Upper lobe of left lung (tissue), 6 donors: ENCODE data around the gene SPAG7. TPM values are rescaled to one million over a fixed set of nuclear protein-coding genes. Genes with fewer than 3 reads are reported as not detected.
A peak's percentile ranks its signal among the peaks of the same experiment; 100 is the strongest.

Experiments used
- ATAC-seq, 2 donors: fragments of 200-7000 bp; cut with Tn5 transposase; one replicate each; pipeline ENCODE4 v1.9.1; 2022; ENCODE audit warnings: mild to moderate bottlenecking in 2 of 2, moderate library complexity in 2 of 2; ENCODE audit not compliant: low FRiP score in 2 of 2
- DNase-seq, 2 donors: peaks; one replicate each; pipeline ENCODE4 v3.0.0-alpha.2; 2019 to 2020
- H3K27ac ChIP-seq, 4 donors: fragments of 200-600 bp; sonication (generic); one replicate each; pipeline ENCODE4 v1.5.1; 2016 to 2019
- H3K27me3 ChIP-seq, 4 donors: fragments of 200-600 bp; sonication (generic); one replicate each; pipeline ENCODE4 v1.5.1; 2017 to 2019
- H3K36me3 ChIP-seq, 4 donors: fragments of 200-600 bp; sonication (generic); one replicate each; pipeline ENCODE4 v1.5.1; 2016 to 2019
- H3K4me1 ChIP-seq, 4 donors: fragments of 200-600 bp; sonication (generic); one replicate each; pipeline ENCODE4 v1.5.1; 2018 to 2019
- H3K4me3 ChIP-seq, 4 donors: fragments of 200-600 bp; sonication (generic); one replicate each; pipeline ENCODE4 v1.5.1; 2017 to 2019; ENCODE audit warnings: mild to moderate bottlenecking in 2 of 4, moderate library complexity in 1 of 4
- H3K9me3 ChIP-seq, 4 donors: fragments of 200-600 bp; sonication (generic); one replicate each; pipeline ENCODE4 v1.5.1; 2018 to 2019
- EP300 ChIP-seq, 4 donors: sonication (generic); formaldehyde crosslinking; IDR thresholded peaks; one replicate each; pipeline ENCODE4 v1.5.1; 2017; ENCODE audit warnings: antibody characterized with exemption in 4 of 4, control low read depth in 2 of 4
- POLR2A ChIP-seq, 4 donors: fragments of 450-650 bp; IDR thresholded peaks; one replicate each; pipeline ENCODE4 v1.5.1; 2016 to 2017; ENCODE audit warnings: antibody characterized with exemption in 4 of 4, mild to moderate bottlenecking in 2 of 4
- POLR2AphosphoS5 ChIP-seq, 2 donors: sonication (generic); formaldehyde crosslinking; IDR thresholded peaks; one replicate each; pipeline ENCODE4 v1.5.1; 2017; ENCODE audit warnings: antibody characterized with exemption in 2 of 2
- WGBS, 2 donors: methylation state at CpG; one replicate each; pipeline ENCODE4 v1.1.5; 2017 to 2018; 5-methylcytosine and 5-hydroxymethylcytosine counted together
- total RNA-seq, 6 donors: library from RNA; depleted of rRNA in 4 of 6; stranded (reverse); fragments of >200 nt in 4 of 6; gene quantifications; one replicate each; pipeline versions ENCODE4 v1.1.0 to v1.2.1, GENCODE V29; 2016 to 2021
- TF ChIP-seq, protein P1 (sequence below), 6 experiments: fragments of 450-650 bp in 4 of 6; fragments of 200-600 bp in 2 of 6; sonication (generic) in 2 of 6; IDR thresholded peaks; one replicate each; pipeline ENCODE4 v1.5.1; 2016 to 2019; ENCODE audit warnings: antibody characterized with exemption in 6 of 6
- donor health status: DM: no; HTN: no; CAD: no; lungs with moderate emphysema.
- donor health status: DM: no; HTN: yes; CAD: no; lungs with severe emphysema.

The SPAG7 gene
- total RNA-seq, 6 donors from 2014 or later = 48.2 to 66.4 (median 63.8) TPM

DNA sequence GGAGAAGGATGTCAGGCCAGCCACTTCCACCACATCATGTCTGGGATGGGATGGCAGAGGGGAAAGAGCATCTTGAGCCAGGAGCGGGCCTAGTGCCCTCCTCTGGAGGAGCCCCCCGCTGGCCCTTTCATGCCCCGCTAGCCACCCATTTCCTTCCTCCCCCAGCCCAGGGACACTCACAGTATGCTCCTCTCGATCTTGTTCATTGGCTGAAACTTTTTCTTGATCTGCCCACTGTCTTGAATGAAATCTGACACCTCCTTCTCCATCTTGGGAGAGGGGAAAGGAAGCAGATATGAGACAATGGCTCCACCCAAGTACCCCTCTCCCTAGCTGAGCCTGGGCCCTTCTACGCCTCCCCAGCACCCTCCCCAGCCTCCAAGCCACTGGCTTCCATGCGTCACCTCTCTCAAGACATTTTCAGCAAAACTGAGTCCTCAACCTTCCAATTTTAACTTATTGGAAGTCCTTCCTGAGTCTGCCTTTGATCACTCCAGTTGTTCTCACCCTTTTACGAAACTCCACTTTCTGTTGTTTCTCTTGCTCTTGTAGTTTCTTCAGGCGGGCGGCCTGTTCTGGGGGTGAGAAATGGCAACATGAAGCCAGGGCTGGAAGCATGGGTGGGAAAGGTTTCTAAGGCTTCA lies 7.2 kb downstream of the SPAG7 start:
- Histone ChIP-seq H3K27ac (no peak overlapping the region), H3K9me3 (no peaks in the 10 kb centered on the region), H3K4me1 (peaks cover 0 to 2% (median 1%) of the 10 kb centered on the region in 4 donors), H3K27me3 (no peaks in the 10 kb centered on the region), H3K4me3 (no peak overlapping the region), H3K36me3 (peaks cover 9 to 34% (median 28%) of the 10 kb centered on the region in 4 donors)
- DNase-seq = no peak
- no peak for ATAC-seq
- TF ChIP-seq POLR2AphosphoS5 (IDR thresholded peaks at IDR 0.05) = no peak
- TF ChIP-seq, protein P1, sequence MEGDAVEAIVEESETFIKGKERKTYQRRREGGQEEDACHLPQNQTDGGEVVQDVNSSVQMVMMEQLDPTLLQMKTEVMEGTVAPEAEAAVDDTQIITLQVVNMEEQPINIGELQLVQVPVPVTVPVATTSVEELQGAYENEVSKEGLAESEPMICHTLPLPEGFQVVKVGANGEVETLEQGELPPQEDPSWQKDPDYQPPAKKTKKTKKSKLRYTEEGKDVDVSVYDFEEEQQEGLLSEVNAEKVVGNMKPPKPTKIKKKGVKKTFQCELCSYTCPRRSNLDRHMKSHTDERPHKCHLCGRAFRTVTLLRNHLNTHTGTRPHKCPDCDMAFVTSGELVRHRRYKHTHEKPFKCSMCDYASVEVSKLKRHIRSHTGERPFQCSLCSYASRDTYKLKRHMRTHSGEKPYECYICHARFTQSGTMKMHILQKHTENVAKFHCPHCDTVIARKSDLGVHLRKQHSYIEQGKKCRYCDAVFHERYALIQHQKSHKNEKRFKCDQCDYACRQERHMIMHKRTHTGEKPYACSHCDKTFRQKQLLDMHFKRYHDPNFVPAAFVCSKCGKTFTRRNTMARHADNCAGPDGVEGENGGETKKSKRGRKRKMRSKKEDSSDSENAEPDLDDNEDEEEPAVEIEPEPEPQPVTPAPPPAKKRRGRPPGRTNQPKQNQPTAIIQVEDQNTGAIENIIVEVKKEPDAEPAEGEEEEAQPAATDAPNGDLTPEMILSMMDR (IDR thresholded peaks at IDR 0.05) = no peak
- 89 to 90% methylated on average over 9 of the region's 9 CpGs for WGBS, 2 donors

GRCh38 chr17:4959261-4959965 lies 8.2 kb downstream of the SPAG7 start:
- ATAC-seq (no peak), DNase-seq (no peak)
- TF ChIP-seq POLR2AphosphoS5 (IDR thresholded peaks at IDR 0.05) = no peak
- TF ChIP-seq, protein P1 (IDR thresholded peaks at IDR 0.05) = no peak
- TF ChIP-seq POLR2A (IDR thresholded peaks at IDR 0.05) = no peak
- no peak for TF ChIP-seq EP300 (IDR thresholded peaks at IDR 0.05)
- Histone ChIP-seq H3K36me3 (peaks cover 9 to 34% (median 28%) of the 10 kb centered on the region in 4 donors), H3K4me3 (no peak overlapping the region), H3K9me3 (no peaks in the 10 kb centered on the region), H3K27ac (no peak overlapping the region), H3K27me3 (no peaks in the 10 kb centered on the region), H3K4me1 (no peaks in the 10 kb centered on the region)
- 92% methylated on average over 15 to 18 of the region's 18 CpGs for WGBS, 2 donors

DNA sequence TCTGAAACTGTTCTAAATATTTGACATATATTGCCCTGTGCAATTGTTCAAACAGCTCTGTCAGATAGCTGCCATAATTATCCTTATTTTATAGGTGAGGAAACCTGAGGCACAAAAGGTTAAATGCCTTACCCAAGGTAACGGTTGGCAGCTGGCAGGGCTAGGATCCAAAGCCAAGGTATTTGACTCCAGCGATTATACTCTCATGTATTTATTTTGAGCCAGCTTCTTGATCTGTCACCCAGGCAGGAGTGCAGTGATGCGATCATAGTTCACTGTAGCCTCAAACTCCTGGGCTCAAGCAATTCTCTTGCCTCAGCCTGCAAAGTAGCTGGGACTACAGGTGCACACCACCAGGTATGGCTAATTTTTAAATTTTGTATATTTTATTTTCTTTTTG lies 9.5 kb downstream of the SPAG7 start:
- TF ChIP-seq POLR2A (IDR thresholded peaks at IDR 0.05) = no peak
- no peak for TF ChIP-seq POLR2AphosphoS5 (IDR thresholded peaks at IDR 0.05)
- TF ChIP-seq, protein P1 (IDR thresholded peaks at IDR 0.05) = no peak
- no peak for TF ChIP-seq EP300 (IDR thresholded peaks at IDR 0.05)
- DNase-seq (no peak), ATAC-seq (no peak)
- Histone ChIP-seq H3K4me3 (no peak overlapping the region), H3K4me1 (no peaks in the 10 kb centered on the region), H3K27ac (no peak overlapping the region), H3K27me3 (no peaks in the 10 kb centered on the region), H3K9me3 (no peaks in the 10 kb centered on the region), H3K36me3 (peaks cover 9 to 34% (median 28%) of the 10 kb centered on the region in 4 donors)
- 78 to 84% methylated on average over 3 of the region's 3 CpGs for WGBS, 2 donors

DNA sequence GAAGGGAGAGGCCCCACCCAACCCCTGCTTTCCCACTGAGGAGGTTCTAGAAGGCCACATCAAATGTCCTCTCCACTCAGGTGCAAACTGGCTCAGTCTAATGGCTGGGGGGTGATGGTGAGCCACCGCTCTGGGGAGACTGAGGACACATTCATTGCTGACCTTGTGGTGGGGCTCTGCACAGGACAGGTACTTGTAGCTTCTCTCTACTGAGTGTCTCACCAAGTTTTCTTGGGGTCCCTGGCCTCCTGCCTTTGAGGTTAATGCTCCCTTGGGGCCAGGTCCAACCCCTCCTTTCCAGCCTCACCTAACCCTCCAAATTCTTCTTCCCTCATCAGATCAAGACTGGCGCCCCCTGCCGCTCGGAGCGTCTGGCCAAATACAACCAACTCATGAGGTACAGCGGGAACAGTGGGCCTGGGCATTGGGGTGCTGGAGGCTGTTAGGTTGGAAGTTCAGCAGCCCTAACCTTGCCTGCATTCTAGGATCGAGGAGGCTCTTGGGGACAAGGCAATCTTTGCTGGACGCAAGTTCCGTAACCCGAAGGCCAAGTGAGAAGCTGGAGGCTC lies 11.0 kb downstream of the SPAG7 start:
- TF ChIP-seq POLR2AphosphoS5 (IDR thresholded peaks at IDR 0.05) (no peak), POLR2A (IDR thresholded peaks at IDR 0.05) (no peak), EP300 (IDR thresholded peaks at IDR 0.05) (no peak)
- TF ChIP-seq, protein P1 (IDR thresholded peaks at IDR 0.05) = peak in 1 of 6 experiments; percentile 6
- Histone ChIP-seq H3K27ac (no peak overlapping the region), H3K4me3 (no peak overlapping the region), H3K4me1 (no peaks in the 10 kb centered on the region), H3K9me3 (no peaks in the 10 kb centered on the region), H3K36me3 (peaks cover 9 to 34% (median 28%) of the 10 kb centered on the region in 4 donors), H3K27me3 (no peaks in the 10 kb centered on the region)
- DNase-seq (peak in 1 of 2 donors; percentile 83), ATAC-seq (no peak)
- 71 to 79% methylated on average over 5 to 10 of the region's 10 CpGs for WGBS, 2 donors
